ENCODE measurements around the gene BCCIP. TPM values are rescaled to one million over a fixed set of nuclear protein-coding genes. Genes with fewer than 3 reads are reported as not detected.

Gene BCCIP
- total RNA-seq, 2 experiments from 2014 or later = 59.1 to 96.2 TPM

DNA sequence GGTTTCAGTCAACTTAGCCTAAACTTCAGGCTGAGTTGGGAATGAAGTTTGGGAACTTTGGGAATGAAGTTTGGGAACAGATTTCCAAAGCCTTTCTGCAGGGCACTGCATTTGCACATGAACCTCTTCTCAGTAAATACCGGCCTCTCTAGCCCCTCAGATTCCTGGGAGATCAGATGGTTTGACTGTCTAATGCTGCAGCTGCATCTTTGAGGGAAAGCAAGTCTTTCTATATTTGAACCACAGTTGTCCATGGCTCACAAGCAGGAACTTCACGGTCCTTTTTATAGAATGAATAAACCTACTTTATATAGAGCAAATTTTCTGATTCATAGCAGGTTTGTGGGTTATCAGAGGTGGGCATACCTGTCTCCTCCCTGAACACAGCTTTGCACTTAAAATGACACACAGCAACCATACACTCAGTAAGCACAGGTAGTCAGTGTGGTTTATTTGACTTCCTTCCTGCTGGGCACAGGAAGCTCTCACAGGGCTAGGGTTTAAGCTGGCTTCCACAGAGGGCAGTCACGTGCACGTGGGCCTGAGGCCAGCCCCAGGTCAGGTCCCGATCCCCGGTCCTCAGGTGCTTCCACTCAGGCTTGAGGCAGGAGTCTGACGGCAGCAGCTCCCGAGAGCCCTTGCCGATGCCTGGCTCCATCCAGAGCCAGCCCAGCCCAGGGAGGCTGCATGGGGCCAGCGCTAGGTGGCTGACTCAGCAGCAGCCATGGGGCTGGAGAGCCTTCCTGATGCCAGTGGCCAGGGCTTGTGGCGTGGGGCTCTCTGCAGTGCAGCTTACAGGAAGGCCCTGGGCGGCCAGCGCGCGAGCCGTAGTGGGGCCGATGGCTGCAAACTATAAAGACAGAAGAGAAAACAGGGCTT lies 35.0 kb upstream of the BCCIP start:
- POLR2A ChIA-PET = interaction anchor here (0.5 to 2.2 kb wide), 3 partner anchors 9 to 110 kb away, joined by 3 to 6 read pairs (median 6); no protein-coding TSS in a partner anchor

DNA sequence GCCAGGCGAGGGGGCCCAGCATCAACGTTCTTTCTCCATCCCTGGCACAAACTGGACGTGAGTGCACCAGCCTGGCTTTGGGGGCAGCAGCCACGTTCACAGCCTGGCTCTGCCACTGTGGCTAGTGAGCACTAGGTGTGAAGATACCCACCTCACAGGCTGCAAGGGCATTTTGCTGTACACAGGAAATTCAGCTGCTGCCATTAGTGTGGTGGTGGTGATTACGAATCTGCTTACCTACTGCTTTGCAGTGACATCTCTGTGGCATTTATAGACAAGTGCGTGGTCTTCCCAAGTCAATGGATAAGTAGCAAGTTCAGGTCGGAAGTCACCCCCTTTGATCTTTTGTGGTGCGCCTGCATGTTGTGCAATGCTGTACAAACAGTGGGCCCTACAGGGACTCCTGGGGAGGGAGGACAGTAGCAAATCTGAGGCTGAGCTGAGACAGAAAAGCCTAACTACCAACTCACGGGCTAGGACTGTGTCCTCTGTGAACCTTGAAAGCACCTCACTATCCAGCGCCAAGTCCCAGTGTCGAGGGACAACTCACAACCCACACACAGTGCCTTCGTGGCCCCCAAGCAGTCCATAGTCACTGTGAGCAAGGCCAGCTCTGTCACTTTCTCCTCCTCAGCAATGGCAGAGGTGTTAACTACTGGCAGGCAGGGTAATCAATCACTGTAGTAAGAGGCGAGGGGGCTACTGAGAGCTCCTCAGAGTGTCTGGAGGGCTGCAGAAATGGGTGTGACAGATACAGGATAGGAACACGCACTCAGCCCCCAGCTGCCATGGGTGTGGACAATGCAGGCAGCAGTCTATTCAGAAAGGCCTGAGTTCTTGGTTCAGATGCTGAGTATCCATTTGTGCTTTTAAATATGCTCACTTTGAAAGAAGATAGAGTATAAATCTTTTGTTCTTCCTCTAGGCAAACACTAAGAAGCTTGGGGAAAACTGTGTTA lies 30.7 kb upstream of the BCCIP start:
- Histone ChIP-seq H3K27ac (ENCODE audit: low read depth, low read length, poor library complexity, severe bottlenecking) (no peak overlapping the region), H3K4me1 (ENCODE audit: insufficient read depth, low read length, poor library complexity, severe bottlenecking) (peaks cover 46% of the 10 kb centered on the region), H3K9me2 (ENCODE audit: insufficient read depth, low read length) (no peaks in the 10 kb centered on the region), H2AFZ (ENCODE audit: low read length) (no peak overlapping the region), H3K79me2 (ENCODE audit: insufficient read depth, low read depth, low read length) (no peaks in the 10 kb centered on the region), H3K4me3 (ENCODE audit: low read depth, low read length, poor library complexity, severe bottlenecking) (no peak overlapping the region), H3K36me3 (ENCODE audit: insufficient read depth, low read length) (peaks cover 34% of the 10 kb centered on the region), H4K20me1 (ENCODE audit: insufficient read depth, low read length) (no peaks in the 10 kb centered on the region), H3K9me3 (ENCODE audit: low read length) (no peaks in the 10 kb centered on the region), H3K4me2 (ENCODE audit: low read length) (no peak overlapping the region)
- TF ChIP-seq, protein P1, sequence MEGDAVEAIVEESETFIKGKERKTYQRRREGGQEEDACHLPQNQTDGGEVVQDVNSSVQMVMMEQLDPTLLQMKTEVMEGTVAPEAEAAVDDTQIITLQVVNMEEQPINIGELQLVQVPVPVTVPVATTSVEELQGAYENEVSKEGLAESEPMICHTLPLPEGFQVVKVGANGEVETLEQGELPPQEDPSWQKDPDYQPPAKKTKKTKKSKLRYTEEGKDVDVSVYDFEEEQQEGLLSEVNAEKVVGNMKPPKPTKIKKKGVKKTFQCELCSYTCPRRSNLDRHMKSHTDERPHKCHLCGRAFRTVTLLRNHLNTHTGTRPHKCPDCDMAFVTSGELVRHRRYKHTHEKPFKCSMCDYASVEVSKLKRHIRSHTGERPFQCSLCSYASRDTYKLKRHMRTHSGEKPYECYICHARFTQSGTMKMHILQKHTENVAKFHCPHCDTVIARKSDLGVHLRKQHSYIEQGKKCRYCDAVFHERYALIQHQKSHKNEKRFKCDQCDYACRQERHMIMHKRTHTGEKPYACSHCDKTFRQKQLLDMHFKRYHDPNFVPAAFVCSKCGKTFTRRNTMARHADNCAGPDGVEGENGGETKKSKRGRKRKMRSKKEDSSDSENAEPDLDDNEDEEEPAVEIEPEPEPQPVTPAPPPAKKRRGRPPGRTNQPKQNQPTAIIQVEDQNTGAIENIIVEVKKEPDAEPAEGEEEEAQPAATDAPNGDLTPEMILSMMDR (conservative IDR thresholded peaks at IDR 0.05; ENCODE audit: low read length) = no peak
- no peak for TF ChIP-seq EZH2phosphoT487 (IDR thresholded peaks at IDR 0.05; ENCODE audit: borderline replicate concordance, low read depth, low read length)
- intact Hi-C loops (cut with micrococcal nuclease; ENCODE audit: unreplicated experiment) = no loop called here
- POLR2A ChIA-PET = interaction anchor here (1.1 to 5.0 kb wide), 3 partner anchors 8 to 31 kb away, joined by 4 to 27 read pairs (median 5); partner anchors contain the start of genes BCCIP and UROS
- TSS peak; percentile 7 for BruUV-seq (replicated peaks)
- DNase-seq (ENCODE audit: low spot score) = no peak
- CTCF ChIA-PET (ENCODE audit: unreplicated experiment) = no interaction called here

More for the DNA sequence above, 35.0 kb upstream of the BCCIP start:
- Histone ChIP-seq H3K4me2 (ENCODE audit: low read length) (no peak overlapping the region; the same call in 1 of the 2 replicates), H3K79me2 (ENCODE audit: insufficient read depth, low read depth, low read length) (no peaks in the 10 kb centered on the region), H3K9me2 (ENCODE audit: insufficient read depth, low read length) (no peaks in the 10 kb centered on the region), H3K9me3 (ENCODE audit: low read length) (no peaks in the 10 kb centered on the region), H4K20me1 (ENCODE audit: insufficient read depth, low read length) (no peaks in the 10 kb centered on the region), H3K36me3 (ENCODE audit: insufficient read depth, low read length) (peaks cover 16% of the 10 kb centered on the region), H2AFZ (ENCODE audit: low read length) (no peak overlapping the region), H3K4me3 (ENCODE audit: low read depth, low read length, poor library complexity, severe bottlenecking) (no peak overlapping the region), H3K27ac (ENCODE audit: low read depth, low read length, poor library complexity, severe bottlenecking) (no peak overlapping the region), H3K4me1 (ENCODE audit: insufficient read depth, low read length, poor library complexity, severe bottlenecking) (peaks cover 18% of the 10 kb centered on the region)
- no TSS peak for BruUV-seq (replicated peaks)
- peak; percentile 19 for DNase-seq (ENCODE audit: low spot score)
- intact Hi-C loops (cut with micrococcal nuclease; ENCODE audit: unreplicated experiment) = no loop called here
- TF ChIP-seq, protein P1 (conservative IDR thresholded peaks at IDR 0.05; ENCODE audit: low read length) = no peak
- TF ChIP-seq EZH2phosphoT487 (IDR thresholded peaks at IDR 0.05; ENCODE audit: borderline replicate concordance, low read depth, low read length) = no peak
- CTCF ChIA-PET (ENCODE audit: unreplicated experiment) = interaction anchor here (1.1 kb wide), 1 partner anchor 8 kb away, joined by 3 read pairs; no protein-coding TSS in a partner anchor
